Dedifferentiated amniotic fluid mesenchymal stem cell (primary cell): ENCODE results near the gene SPAG17.
A peak's percentile ranks its signal among the peaks of the same experiment; 100 is the strongest.
"Not testable (repeated sequence)": the region's sequence is repeated elsewhere in the genome, so short reads cannot be mapped to it uniquely, and the experiment has no call there.

Experiments used
- DNase-seq: peaks from one replicate; pipeline ENCODE4 v3.0.0-alpha.2; 2016; ENCODE audit errors: extremely low spot score

The SPAG17 gene

GRCh38 chr1:117976381-117976780 is 208.6 kb downstream of the SPAG17 start:
- no peak for DNase-seq

- no peak for DNase-seq
Observed at GRCh38 chr1:117971777-117972176, 213.3 kb downstream of the SPAG17 start.

- DNase-seq: no peak
Observed at GRCh38 chr1:117970252-117970651, 214.8 kb downstream of the SPAG17 start.

- DNase-seq: no peak
Observed at GRCh38 chr1:117967881-117968280, 217.1 kb downstream of the SPAG17 start.

GRCh38 chr1:117967477-117967876 is 217.6 kb downstream of the SPAG17 start:
- DNase-seq: peak; percentile 53

- DNase-seq: no peak
Observed at GRCh38 chr1:117964290-117965038, 220.6 kb downstream of the SPAG17 start.

GRCh38 chr1:117959364-117959763 is 225.7 kb downstream of the SPAG17 start:
- peak; percentile 21 for DNase-seq

GRCh38 chr1:117952386-117952785 is 232.6 kb downstream of the SPAG17 start:
- DNase-seq: no peak

- DNase-seq: no peak
Observed at GRCh38 chr1:117942293-117942692, 242.7 kb downstream of the SPAG17 start.

- DNase-seq: no peak
Observed at GRCh38 chr1:117933769-117934168, 251.3 kb downstream of the SPAG17 start.

- no peak for DNase-seq
Observed at GRCh38 chr1:117932576-117932975, 252.5 kb downstream of the SPAG17 start.

- no peak for DNase-seq
Observed at GRCh38 chr1:117930484-117930883, 254.5 kb downstream of the SPAG17 start.

GRCh38 chr1:117930173-117930447 is 254.9 kb downstream of the SPAG17 start:
- no peak for DNase-seq

GRCh38 chr1:117929343-117930172 is 255.5 kb downstream of the SPAG17 start, which contains the start of the genes GDAP2 and WDR3:
Gene GDAP2, minus strand, starts transcription at chr1:117929621. Its CDS starts 9,264 bp downstream, at chr1:117920357.
Gene WDR3, plus strand, starts transcription at chr1:117929739. Its CDS starts 3,581 bp downstream, at chr1:117933320.
- peak; percentile 99 for DNase-seq

- DNase-seq: peak; percentile 59
Observed at GRCh38 chr1:117928881-117929342, 256.1 kb downstream of the SPAG17 start.

GRCh38 chr1:117925981-117926380 is 259.0 kb downstream of the SPAG17 start:
- DNase-seq: no peak

GRCh38 chr1:117922717-117923116 is 262.3 kb downstream of the SPAG17 start:
- DNase-seq: not testable (repeated sequence)

GRCh38 chr1:117921991-117922390 is 263.0 kb downstream of the SPAG17 start:
- no peak for DNase-seq

GRCh38 chr1:117919376-117919775 is 265.7 kb downstream of the SPAG17 start:
- DNase-seq: no peak

GRCh38 chr1:117911051-117911450 is 274.0 kb downstream of the SPAG17 start:
- DNase-seq: no peak

GRCh38 chr1:117905019-117905418 is 280.0 kb downstream of the SPAG17 start:
- no peak for DNase-seq

- no peak for DNase-seq
Observed at GRCh38 chr1:117904485-117904884, 280.5 kb downstream of the SPAG17 start.
